Measurements from ENCODE around the gene SEMA4F. TPM values are rescaled to one million over a fixed set of nuclear protein-coding genes. Genes with fewer than 3 reads are reported as not detected.
"Not testable (repeated sequence)": the region's sequence is repeated elsewhere in the genome, so short reads cannot be mapped to it uniquely, and the experiment has no call there.

The SEMA4F gene
- polyA plus RNA-seq, 2 of the 4 experiments (the other 2 are of a cell fraction): 8.5 to 9.3 TPM

DNA sequence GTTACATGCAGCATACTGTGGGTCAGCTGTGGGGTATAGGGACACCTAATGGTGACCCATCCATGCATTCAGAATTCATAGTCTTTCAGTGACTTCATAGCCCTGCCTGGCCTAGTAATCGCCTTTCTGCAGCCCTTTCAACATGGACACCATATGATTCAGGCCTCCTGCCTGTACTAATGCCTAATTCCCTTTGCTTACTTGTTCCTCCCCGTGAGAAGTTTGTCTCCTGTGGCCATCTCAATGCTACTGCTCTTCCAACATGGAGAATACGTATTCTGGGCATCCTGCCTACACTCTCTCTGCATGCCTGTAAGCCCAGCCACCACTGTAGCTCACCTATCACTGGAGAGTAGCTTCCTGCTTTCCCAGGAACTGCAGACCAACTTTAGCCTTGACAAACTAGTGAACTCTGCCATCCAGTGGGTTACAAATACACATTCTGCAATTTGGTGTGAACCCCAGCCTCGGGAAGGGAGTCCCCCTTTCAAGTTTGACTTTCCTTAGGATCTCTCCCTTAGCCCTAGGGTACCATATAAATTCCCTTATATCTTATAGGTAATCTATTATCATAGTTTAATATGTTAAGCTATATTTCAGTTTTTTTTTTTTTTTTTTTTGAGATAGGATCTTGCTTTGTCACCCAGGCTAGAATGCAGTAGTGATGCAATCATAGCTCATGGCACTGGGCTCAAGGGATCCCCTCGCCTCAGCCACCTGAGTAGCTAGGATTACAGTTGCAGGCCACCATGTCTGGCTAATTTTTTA, 28.2 kb upstream of the SEMA4F start:
- POLR2A ChIA-PET: no interaction called here
- DNase-seq (ENCODE audit: low read depth in 1 of 2, low spot score in 1 of 2) (no peak), ATAC-seq (peak; percentile 54 to 56; a peak in 4 of 6 replicates), FAIRE-seq (no peak)
- WGBS (ENCODE audit: missing lambda C conversion rate): 58% methylated on average over 5 of the region's 5 CpGs
- CTCF ChIA-PET: interaction anchor here (0.8 to 1.5 kb wide), 3 partner anchors 9 to 66 kb away, joined by 3 to 4 read pairs (median 3); no protein-coding TSS in a partner anchor
- Histone ChIP-seq H3K27ac (no peak overlapping the region), H3K9me3 (no peaks in the 10 kb centered on the region), H3K4me3 (no peak overlapping the region), H3K4me1 (no peaks in the 10 kb centered on the region), H3K4me2 (no peak overlapping the region)
- TF ChIP-seq, protein P1, sequence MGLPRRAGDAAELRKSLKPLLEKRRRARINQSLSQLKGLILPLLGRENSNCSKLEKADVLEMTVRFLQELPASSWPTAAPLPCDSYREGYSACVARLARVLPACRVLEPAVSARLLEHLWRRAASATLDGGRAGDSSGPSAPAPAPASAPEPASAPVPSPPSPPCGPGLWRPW (IDR thresholded peaks at IDR 0.05): no peak
- TF ChIP-seq EP300 (IDR thresholded peaks at IDR 0.05) (no peak), FOSL2 (IDR thresholded peaks at IDR 0.05) (no peak), FOSL2 (CRISPR knock-in tag; IDR thresholded peaks at IDR 0.05) (no peak), CEBPB (IDR thresholded peaks at IDR 0.05) (no peak), ZC3H11A (IDR thresholded peaks at IDR 0.05) (no peak), BHLHE40 (IDR thresholded peaks at IDR 0.05; ENCODE audit: low read depth, low read length) (no peak), NFE2L2 (conservative IDR thresholded peaks at IDR 0.05; ENCODE audit: low read length) (no peak), FOXS1 (CRISPR knock-in tag; IDR thresholded peaks at IDR 0.05) (no peak), TFCP2L1 (CRISPR knock-in tag; IDR thresholded peaks at IDR 0.05) (no peak)

DNA sequence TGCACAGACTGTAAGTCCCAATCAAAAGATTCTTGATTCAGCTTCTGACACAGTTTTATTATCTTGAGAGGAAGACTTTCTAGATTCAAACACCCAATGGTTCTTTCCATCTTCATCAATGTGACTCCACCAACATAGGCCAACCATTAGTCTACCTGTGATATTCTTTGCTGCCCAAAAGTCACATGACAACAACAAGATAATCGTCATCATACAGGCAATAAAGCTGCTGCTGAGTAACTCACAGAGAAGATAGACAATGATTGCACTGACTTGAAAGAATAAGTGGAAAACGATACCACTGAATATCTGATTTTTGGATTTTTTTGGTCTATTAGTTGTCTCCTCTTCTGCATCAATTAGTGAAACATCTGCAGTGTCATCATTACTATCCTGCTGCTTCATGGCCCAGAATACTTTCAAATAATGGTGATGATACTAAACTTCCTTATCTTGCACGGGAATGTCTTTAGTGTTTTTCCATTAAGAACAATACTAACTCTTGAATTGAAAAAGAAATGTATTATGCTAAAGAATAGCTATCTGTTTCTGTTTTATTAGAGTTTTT, 25.4 kb upstream of the SEMA4F start:
- ATAC-seq: no peak

DNA sequence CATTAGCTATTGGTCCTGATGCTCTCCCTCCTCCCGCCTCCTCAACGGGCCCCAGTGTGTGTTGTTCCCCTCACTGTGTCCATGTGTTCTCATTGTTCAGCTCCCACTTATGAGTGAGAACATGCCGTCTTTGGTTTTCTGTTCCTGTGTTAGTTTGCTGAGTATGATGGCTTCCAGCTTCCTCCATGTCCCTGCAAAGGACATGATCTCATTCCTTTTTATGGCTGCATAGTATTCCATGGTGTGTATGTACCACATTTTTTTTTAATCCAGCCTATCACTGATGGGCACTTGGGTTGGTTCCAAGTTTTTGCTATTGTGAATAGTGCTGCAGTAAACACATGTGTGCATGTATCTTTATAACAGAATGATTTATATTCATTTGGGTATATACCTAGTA, 23.6 kb upstream of the SEMA4F start:
- H3K4me3 ChIP-seq; DNase-seq (ENCODE audit: low read depth in 1 of 2, low spot score in 1 of 2); CTCF ChIA-PET; FAIRE-seq; H3K27ac ChIP-seq; POLR2A ChIA-PET; ATAC-seq; H3K9me3 ChIP-seq; H3K4me2 ChIP-seq: not testable (repeated sequence)
- peaks cover 12% of the 10 kb centered on the region; the same call in 2 of the 3 replicates for H3K4me1 ChIP-seq
- 82% methylated on average over 3 of the region's 3 CpGs for WGBS (ENCODE audit: missing lambda C conversion rate)

More for the DNA sequence above, 25.4 kb upstream of the SEMA4F start:
- TF ChIP-seq MAFK (IDR thresholded peaks at IDR 0.05; ENCODE audit: partially characterized antibody) (peak; percentile 53), HDAC2 (IDR thresholded peaks at IDR 0.05) (no peak), TFCP2L1 (CRISPR knock-in tag; IDR thresholded peaks at IDR 0.05) (no peak), CBX8 (IDR thresholded peaks at IDR 0.05) (no peak)
- WGBS (ENCODE audit: missing lambda C conversion rate): 25% methylated on average over 3 of the region's 3 CpGs
- FAIRE-seq: no peak
- H3K9me3 ChIP-seq: no peaks in the 10 kb centered on the region
- no peak overlapping the region for H3K4me2 ChIP-seq
- H3K27ac ChIP-seq: no peak overlapping the region
- no peak overlapping the region for H3K4me3 ChIP-seq
- ChIA-PET POLR2A (no interaction called here), CTCF (no interaction called here)
- peaks cover 12% of the 10 kb centered on the region; the same call in 2 of the 3 replicates for H3K4me1 ChIP-seq
- no peak for DNase-seq (ENCODE audit: low read depth in 1 of 2, low spot score in 1 of 2)

DNA sequence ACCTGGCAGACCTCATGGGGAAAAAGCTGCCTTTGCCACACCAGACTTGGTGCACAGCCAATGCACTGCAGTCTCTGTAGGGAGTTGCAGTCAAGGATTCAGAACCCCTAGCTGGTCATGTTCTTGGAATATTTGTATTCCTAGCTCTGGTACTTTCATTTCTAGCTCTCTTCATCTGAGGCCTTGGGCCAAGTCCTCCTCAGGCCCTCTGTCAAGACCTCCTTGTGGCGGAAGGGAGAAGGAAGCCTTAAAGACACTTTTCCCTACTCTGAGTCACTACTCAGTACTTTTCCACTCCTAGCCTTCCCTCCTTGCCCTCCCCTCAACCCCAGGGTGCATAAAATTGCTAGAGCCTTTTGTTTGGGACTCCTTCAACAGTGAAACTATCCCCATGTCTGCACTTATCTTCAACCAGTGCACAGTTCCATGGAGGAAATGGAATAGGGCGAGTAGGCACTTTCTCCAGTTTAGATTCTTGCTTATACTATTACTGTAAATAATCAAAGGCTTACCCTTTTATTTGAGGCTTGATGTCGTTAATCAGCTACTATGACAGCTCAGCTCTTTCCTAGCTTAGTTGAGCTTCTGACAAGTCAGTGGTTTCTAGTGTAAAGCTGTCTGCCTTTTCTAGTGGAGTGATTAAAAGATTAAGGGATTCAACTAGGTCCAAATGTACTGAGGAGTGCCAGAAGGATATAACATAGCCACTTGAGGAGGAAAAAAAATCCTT, 21.7 kb upstream of the SEMA4F start:
- ATAC-seq (peak; percentile 92), FAIRE-seq (no peak), DNase-seq (ENCODE audit: low read depth in 1 of 2, low spot score in 1 of 2) (peak; percentile 16 to 51)
- POLR2A ChIA-PET: no interaction called here
- TF ChIP-seq HDAC2 (IDR thresholded peaks at IDR 0.05) (no peak), RNF2 (IDR thresholded peaks at IDR 0.05; ENCODE audit: borderline replicate concordance, low read depth) (no peak)
- H3K4me2 ChIP-seq: peak overlapping the region; percentile 45
- H3K4me1 ChIP-seq: peaks cover 12% of the 10 kb centered on the region; the same call in 2 of the 3 replicates
- no peak overlapping the region for H3K4me3 ChIP-seq
- no peaks in the 10 kb centered on the region for H3K9me3 ChIP-seq
- WGBS (ENCODE audit: missing lambda C conversion rate): 52% methylated on average over 3 of the region's 3 CpGs
- H3K27ac ChIP-seq: peak overlapping the region in 1 of 2 experiments; percentile 15; a peak in 3 of 6 replicates
- CTCF ChIA-PET: interaction anchor here (0.7 to 1.6 kb wide), 3 partner anchors 10 to 833 kb away, joined by 3 to 5 read pairs (median 4); no protein-coding TSS in a partner anchor

DNA sequence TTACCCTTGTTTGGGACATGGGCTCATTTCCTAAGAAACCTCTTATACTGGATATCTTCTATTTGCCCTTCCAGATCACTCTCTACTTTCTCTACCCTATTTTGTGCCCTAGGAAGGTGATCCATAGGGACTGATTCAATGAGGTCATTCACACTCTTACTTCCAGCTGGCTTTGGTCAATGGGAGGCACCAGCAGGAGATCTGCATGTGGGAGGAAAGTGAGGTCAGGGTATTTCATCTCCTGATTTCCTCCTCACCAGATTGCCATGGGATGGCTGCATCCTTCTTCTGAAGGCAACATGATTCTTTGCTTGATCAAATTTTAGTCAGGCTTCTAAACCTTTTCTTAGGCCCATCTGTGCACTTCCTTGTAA, 21.1 kb upstream of the SEMA4F start:
- CTCF ChIA-PET: interaction anchor here (0.7 to 1.6 kb wide), 2 partner anchors 10 to 832 kb away, joined by 3 to 5 read pairs; no protein-coding TSS in a partner anchor
- H3K4me1 ChIP-seq: peaks cover 12% of the 10 kb centered on the region; the same call in 2 of the 3 replicates
- DNase-seq (ENCODE audit: low read depth in 1 of 2, low spot score in 1 of 2): no peak
- no peak overlapping the region for H3K4me3 ChIP-seq
- no peak overlapping the region for H3K4me2 ChIP-seq
- POLR2A ChIA-PET: no interaction called here
- ATAC-seq: peak in 1 of 2 experiments; percentile 30; a peak in 2 of 6 replicates
- peak overlapping the region in 1 of 2 experiments; percentile 15; a peak in 2 of 6 replicates for H3K27ac ChIP-seq
- no peak for FAIRE-seq
- H3K9me3 ChIP-seq: no peaks in the 10 kb centered on the region
- TF ChIP-seq ZC3H11A (IDR thresholded peaks at IDR 0.05): no peak
- no peak for TF ChIP-seq NR3C1 (IDR thresholded peaks at IDR 0.05)
- no peak for TF ChIP-seq PHF8 (IDR thresholded peaks at IDR 0.05; ENCODE audit: borderline replicate concordance, low read depth)
- TF ChIP-seq HEYL (CRISPR knock-in tag; IDR thresholded peaks at IDR 0.05): no peak
- TF ChIP-seq, protein P2, sequence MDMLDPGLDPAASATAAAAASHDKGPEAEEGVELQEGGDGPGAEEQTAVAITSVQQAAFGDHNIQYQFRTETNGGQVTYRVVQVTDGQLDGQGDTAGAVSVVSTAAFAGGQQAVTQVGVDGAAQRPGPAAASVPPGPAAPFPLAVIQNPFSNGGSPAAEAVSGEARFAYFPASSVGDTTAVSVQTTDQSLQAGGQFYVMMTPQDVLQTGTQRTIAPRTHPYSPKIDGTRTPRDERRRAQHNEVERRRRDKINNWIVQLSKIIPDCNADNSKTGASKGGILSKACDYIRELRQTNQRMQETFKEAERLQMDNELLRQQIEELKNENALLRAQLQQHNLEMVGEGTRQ (IDR thresholded peaks at IDR 0.05): no peak
- TF ChIP-seq, protein P3, sequence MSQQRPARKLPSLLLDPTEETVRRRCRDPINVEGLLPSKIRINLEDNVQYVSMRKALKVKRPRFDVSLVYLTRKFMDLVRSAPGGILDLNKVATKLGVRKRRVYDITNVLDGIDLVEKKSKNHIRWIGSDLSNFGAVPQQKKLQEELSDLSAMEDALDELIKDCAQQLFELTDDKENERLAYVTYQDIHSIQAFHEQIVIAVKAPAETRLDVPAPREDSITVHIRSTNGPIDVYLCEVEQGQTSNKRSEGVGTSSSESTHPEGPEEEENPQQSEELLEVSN (IDR thresholded peaks at IDR 0.05; ENCODE audit: borderline replicate concordance, low read depth): no peak
- no peak for TF ChIP-seq FOSL2 (IDR thresholded peaks at IDR 0.05)
- TF ChIP-seq FOSL2 (CRISPR knock-in tag; IDR thresholded peaks at IDR 0.05): no peak
